Caco-2 (cell line): ENCODE results near the gene S1PR2. TPM values are rescaled to one million over a fixed set of nuclear protein-coding genes. Genes with fewer than 3 reads are reported as not detected.
A peak's percentile ranks its signal among the peaks of the same experiment; 100 is the strongest.

Experiments used
- BruUV-seq: library from RNA; stranded (reverse); fragments of 400-500 nt; replicated peaks from 2 replicates; lab custom pipeline; 2021; lab: Mats Ljungman, UMichigan
- CTCF ChIA-PET: fragments of 300-600 bp; sonication (Branson Sonifier 250); formaldehyde crosslinking; loops from one replicate; lab custom pipeline; 2022; ENCODE audit warnings: antibody characterized with exemption; lab: Charles Lee
- POLR2A ChIA-PET: fragments of 300-600 bp; sonication (Branson Sonifier 250); formaldehyde crosslinking; loops from one replicate; lab custom pipeline; 2022; ENCODE audit warnings: antibody characterized with exemption; lab: Charles Lee
- DNase-seq, 2 experiments: peaks; one replicate each; pipeline versions ENCODE4 v3.0.0 to v3.0.0-alpha.2; 2020 to 2022
- H3K27me3 ChIP-seq: replicated peaks from 2 replicates; pipeline ENCODE4 v1.6.0; 2011; ENCODE audit warnings: low read length; ENCODE audit not compliant: control insufficient read depth, insufficient read depth
- H3K36me3 ChIP-seq: 2 replicates; pipeline ENCODE4 v1.5.1; 2011; ENCODE audit warnings: low read length; ENCODE audit not compliant: control insufficient read depth, insufficient read depth
- H3K4me1 ChIP-seq: fragments of 250-450 bp; sonication (Bioruptor Pico); 2 replicates; pipeline ENCODE4 v1.5.1; 2020; ENCODE audit warnings: mild to moderate bottlenecking
- H3K4me3 ChIP-seq: 2 replicates; pipeline ENCODE4 v1.5.1; 2011; ENCODE audit warnings: low read depth, mild to moderate bottlenecking, control low read depth, low read length
- H3K9me3 ChIP-seq: fragments of 250-450 bp; sonication (Bioruptor Pico); 2 replicates; pipeline ENCODE4 v1.5.1; 2020; ENCODE audit warnings: mild to moderate bottlenecking, moderate library complexity
- H3K27ac Mint-ChIP-seq: one replicate; pipeline ENCODE4 v1.8.0; 2022; ENCODE audit warnings: mixed read lengths; ENCODE audit not compliant: unreplicated experiment
- H3K27me3 Mint-ChIP-seq: one replicate; pipeline ENCODE4 v1.8.0; 2022; ENCODE audit warnings: mixed read lengths; ENCODE audit not compliant: insufficient read depth, unreplicated experiment
- H3K36me3 Mint-ChIP-seq: one replicate; pipeline ENCODE4 v1.8.0; 2022; ENCODE audit warnings: mild to moderate bottlenecking, mixed read lengths; ENCODE audit not compliant: insufficient read depth, unreplicated experiment
- H3K4me1 Mint-ChIP-seq: one replicate; pipeline ENCODE4 v1.8.0; 2022; ENCODE audit warnings: low read depth, mixed read lengths; ENCODE audit not compliant: unreplicated experiment
- H3K4me3 Mint-ChIP-seq: one replicate; pipeline ENCODE4 v1.8.0; 2022; ENCODE audit warnings: mild to moderate bottlenecking, moderate library complexity, mixed read lengths; ENCODE audit not compliant: unreplicated experiment
- H3K9me3 Mint-ChIP-seq: one replicate; pipeline ENCODE4 v1.8.0; 2022; ENCODE audit warnings: mixed read lengths; ENCODE audit not compliant: unreplicated experiment
- CTCF ChIP-seq, 2 experiments: fragments of 200-600 bp in 1 of 2; IDR thresholded peaks; 1 replicate in 1 of 2; 2 replicates in 1 of 2; pipeline versions ENCODE4 v1.5.1 to v1.8.0; 2011 to 2022; ENCODE audit warnings: antibody characterized with exemption in 1 of 2, control low read depth in 1 of 2, inconsistent platforms in 1 of 2, low read depth in 1 of 2, low read length in 1 of 2, mild to moderate bottlenecking in 1 of 2, moderate library complexity in 1 of 2; ENCODE audit not compliant: insufficient read depth in 1 of 2, severe bottlenecking in 1 of 2, unreplicated experiment in 1 of 2
- intact Hi-C: fragments of 100-400 bp; cut with micrococcal nuclease; formaldehyde crosslinking; loops from one replicate; pipeline ENCODE4 v1.10.0; 2022; ENCODE audit not compliant: unreplicated experiment
- total RNA-seq: library from RNA; stranded (reverse); gene quantifications from 2 replicates; pipeline ENCODE4 v1.2.3, GENCODE V29; 2022

The S1PR2 gene
- total RNA-seq, 1 experiment from 2014 or later = 6.2 TPM

GRCh38 chr19:10259162-10259905 is 28.2 kb upstream of the S1PR2 start:
- peaks cover 2% of the 10 kb centered on the region; the same call in 1 of the 2 replicates for H3K36me3 ChIP-seq
- peaks cover 30% of the 10 kb centered on the region for H3K36me3 Mint-ChIP-seq
- ChIA-PET CTCF (interaction anchor here (0.5 to 3.4 kb wide), 26 partner anchors 9 to 634 kb away, joined by 3 to 54 read pairs (median 4); partner anchors contain the start of genes FDX2, ICAM1, ICAM5 and RAVER1), POLR2A (interaction anchor here (0.6 to 1.7 kb wide), 8 partner anchors 10 to 163 kb away, joined by 3 to 13 read pairs (median 4); partner anchors contain the start of genes ICAM1 and ICAM5)
- no peak overlapping the region for H3K4me3 Mint-ChIP-seq
- no TSS peak for BruUV-seq
- TF ChIP-seq CTCF (IDR thresholded peaks at IDR 0.05; ENCODE audit: insufficient read depth in 1 of 2, low read depth in 1 of 2, low read length in 1 of 2, severe bottlenecking in 1 of 2, unreplicated experiment in 1 of 2) = peak; percentile 66 to 75
- H3K27ac Mint-ChIP-seq = no peak overlapping the region
- no peaks in the 10 kb centered on the region for H3K27me3 ChIP-seq
- peak; percentile 92 to 94 for DNase-seq
- peaks cover 27% of the 10 kb centered on the region for H3K4me1 ChIP-seq
- H3K4me1 Mint-ChIP-seq = peaks cover 7% of the 10 kb centered on the region
- intact Hi-C loops = loop anchor here (1.0 kb wide), 1 partner anchor 130 kb away; no protein-coding TSS in a partner anchor
- H3K9me3 ChIP-seq = no peaks in the 10 kb centered on the region
- H3K4me3 ChIP-seq = no peak overlapping the region
- no peaks in the 10 kb centered on the region for H3K9me3 Mint-ChIP-seq
- H3K27me3 Mint-ChIP-seq = no peaks in the 10 kb centered on the region

- intact Hi-C loops = no loop called here
Measured at GRCh38 chr19:10258080-10258710, 27.1 kb upstream of the S1PR2 start.

More at GRCh38 chr19:10258080-10258710, 27.1 kb upstream of the S1PR2 start:
- POLR2A ChIA-PET = interaction anchor here (0.5 to 1.0 kb wide), 2 partner anchors 13 to 75 kb away, joined by 4 to 10 read pairs; partner anchors contain the start of gene ICAM1
- no peak overlapping the region for H3K27ac Mint-ChIP-seq
- H3K27me3 Mint-ChIP-seq = no peaks in the 10 kb centered on the region
- BruUV-seq = no TSS peak
- peaks cover 38% of the 10 kb centered on the region for H3K36me3 Mint-ChIP-seq
- Histone ChIP-seq H3K4me3 (no peak overlapping the region), H3K27me3 (no peaks in the 10 kb centered on the region), H3K9me3 (no peaks in the 10 kb centered on the region), H3K4me1 (peaks cover 27% of the 10 kb centered on the region), H3K36me3 (peaks cover 2% of the 10 kb centered on the region; the same call in 1 of the 2 replicates)
- H3K4me3 Mint-ChIP-seq = no peak overlapping the region
- no peaks in the 10 kb centered on the region for H3K9me3 Mint-ChIP-seq
- peaks cover 7% of the 10 kb centered on the region for H3K4me1 Mint-ChIP-seq
- CTCF ChIA-PET = interaction anchor here (0.6 to 3.4 kb wide), 20 partner anchors 8 to 633 kb away, joined by 3 to 54 read pairs (median 6); partner anchors contain the start of genes FDX2, ICAM1, ICAM5 and RAVER1
- TF ChIP-seq CTCF (IDR thresholded peaks at IDR 0.05; ENCODE audit: insufficient read depth in 1 of 2, low read depth in 1 of 2, low read length in 1 of 2, severe bottlenecking in 1 of 2, unreplicated experiment in 1 of 2) = no peak
- no peak for DNase-seq
